Panc1 (cell line): ENCODE results near the gene RAB1B. TPM values are rescaled to one million over a fixed set of nuclear protein-coding genes. Genes with fewer than 3 reads are reported as not detected.
A peak's percentile ranks its signal among the peaks of the same experiment; 100 is the strongest.

Experiments
- ATAC-seq: fragments of 200-7000 bp; cut with Tn5 transposase; 2 replicates; pipeline ENCODE4 v1.9.1; 2020; ENCODE audit warnings: mild to moderate bottlenecking, moderate library complexity
- BruUV-seq: library from RNA; stranded (reverse); fragments of 400-500 nt; replicated peaks from 2 replicates; lab custom pipeline; 2021; lab: Mats Ljungman, UMichigan
- CTCF ChIA-PET: fragments of 300-600 bp; sonication (Branson Sonifier 250); formaldehyde crosslinking; loops from one replicate; lab custom pipeline; 2022; ENCODE audit warnings: antibody characterized with exemption; lab: Charles Lee
- POLR2A ChIA-PET: fragments of 300-600 bp; sonication (Branson Sonifier 250); formaldehyde crosslinking; loops from one replicate; lab custom pipeline; 2022; ENCODE audit warnings: antibody characterized with exemption; lab: Charles Lee
- DNase-seq: peaks from one replicate; pipeline ENCODE4 v3.0.0-alpha.2; 2010; ENCODE audit warnings: low read depth, low spot score
- H3K27ac ChIP-seq: 2 replicates; pipeline ENCODE4 v1.5.1; 2011; ENCODE audit warnings: mild to moderate bottlenecking, low read length, inconsistent platforms
- H3K27me3 ChIP-seq: fragments of 200-500 bp; sonication (Bioruptor generic); 2 replicates; pipeline ENCODE4 v1.6.0; 2014; ENCODE audit warnings: low read length, inconsistent platforms; ENCODE audit not compliant: control insufficient read depth, insufficient read depth
- H3K36me3 ChIP-seq: fragments of 200-500 bp; sonication (Bioruptor generic); 2 replicates; pipeline ENCODE4 v1.5.1; 2014; ENCODE audit warnings: inconsistent platforms, mild to moderate bottlenecking, low read length, moderate library complexity; ENCODE audit not compliant: control insufficient read depth, insufficient read depth
- H3K4me1 ChIP-seq: 2 replicates; pipeline ENCODE4 v1.5.1; 2011; ENCODE audit warnings: inconsistent platforms, mild to moderate bottlenecking, low read length, moderate library complexity; ENCODE audit not compliant: control insufficient read depth, insufficient read depth
- H3K4me3 ChIP-seq, 2 experiments: 2 replicates each; pipeline ENCODE4 v1.5.1; 2011 to 2012; ENCODE audit warnings: low read depth in 2 of 2, low read length in 2 of 2, mild to moderate bottlenecking in 2 of 2, inconsistent platforms in 1 of 2, moderate library complexity in 1 of 2
- H3K9me3 ChIP-seq: fragments of 200-500 bp; sonication (Bioruptor generic); 2 replicates; pipeline ENCODE4 v1.5.1; 2014; ENCODE audit warnings: low read depth, mild to moderate bottlenecking, inconsistent platforms, low read length, moderate library complexity; ENCODE audit not compliant: control insufficient read depth, insufficient read depth
- CTCF ChIP-seq: fragments of 450-650 bp; IDR thresholded peaks from 2 replicates; pipeline ENCODE4 v1.5.1; 2017; ENCODE audit warnings: mild to moderate bottlenecking
- POLR2AphosphoS5 ChIP-seq: IDR thresholded peaks from 2 replicates; pipeline ENCODE4 v1.6.1; 2012; ENCODE audit warnings: mild to moderate bottlenecking, low read depth, low read length, moderate library complexity
- REST ChIP-seq, 2 experiments: IDR thresholded peaks; 2 replicates each; pipeline ENCODE4 v1.6.1; 2011 to 2012; ENCODE audit warnings: low read depth in 2 of 2, control low read depth in 1 of 2, low read length in 1 of 2, mild to moderate bottlenecking in 1 of 2, moderate library complexity in 1 of 2; ENCODE audit not compliant: insufficient read depth in 1 of 2
- SIN3A ChIP-seq: IDR thresholded peaks from 2 replicates; pipeline ENCODE4 v1.6.1; 2012; ENCODE audit warnings: low read depth, mild to moderate bottlenecking, low read length, moderate library complexity, borderline replicate concordance; ENCODE audit not compliant: insufficient read depth
- TCF7L2 ChIP-seq: IDR thresholded peaks from 2 replicates; pipeline ENCODE4 v1.6.1; 2011; ENCODE audit warnings: mild to moderate bottlenecking, low read depth, low read length, inconsistent platforms
- in situ Hi-C: cut with HindIII; loops from 2 replicates; pipeline ENCODE4 v1.10.0; 2016; ENCODE audit warnings: low sequenced_read_pairs, low pct_unique_long_range_greater_than_20kb
- intact Hi-C: fragments of 100-400 bp; cut with micrococcal nuclease; formaldehyde crosslinking; loops from one replicate; pipeline ENCODE4 v1.10.0; 2022; ENCODE audit not compliant: unreplicated experiment
- total RNA-seq: library from RNA; stranded (reverse); gene quantifications from one replicate; pipeline ENCODE4 v1.2.1, GENCODE V29; 2021; ENCODE audit not compliant: unreplicated experiment

Gene RAB1B
- total RNA-seq, 1 experiment from 2014 or later = 256 TPM

DNA sequence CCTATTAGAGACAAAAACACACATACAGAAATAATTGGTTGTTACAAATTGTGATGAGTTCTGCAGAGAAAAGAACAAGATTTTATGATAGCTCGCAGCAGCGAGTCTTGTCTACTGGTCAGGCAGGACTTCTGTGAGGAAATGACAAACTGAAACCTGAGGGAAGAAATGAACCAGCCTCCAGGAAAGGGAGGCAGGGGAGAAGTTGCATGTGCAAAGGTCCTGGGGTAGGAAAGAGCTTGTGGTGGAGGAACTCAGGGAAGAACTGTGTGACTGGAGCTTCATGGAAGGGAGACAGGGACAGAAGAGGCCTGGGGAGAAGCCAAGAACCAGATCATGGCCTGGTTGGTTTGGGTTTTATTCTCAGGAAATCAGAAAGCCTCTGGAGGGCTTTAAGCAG, 9.2 kb upstream of the RAB1B start:
- no peak for TF ChIP-seq CTCF
- no peak for TF ChIP-seq TCF7L2
- TF ChIP-seq SIN3A = no peak
- no peak for TF ChIP-seq REST (IDR thresholded peaks at IDR 0.05; ENCODE audit: insufficient read depth in 1 of 2, low read depth in 2 of 2, low read length in 1 of 2)
- TF ChIP-seq POLR2AphosphoS5 = no peak
- ChIA-PET CTCF (interaction anchor here (0.9 kb wide), 1 partner anchor 39 kb away, joined by 4 read pairs; no protein-coding TSS in a partner anchor), POLR2A (interaction anchor here (0.6 kb wide), 1 partner anchor 134 kb away, joined by 7 read pairs; no protein-coding TSS in a partner anchor)
- Histone ChIP-seq H3K4me1 (peaks cover 7% of the 10 kb centered on the region), H3K9me3 (no peaks in the 10 kb centered on the region), H3K27me3 (no peaks in the 10 kb centered on the region), H3K27ac (no peak overlapping the region), H3K36me3 (0 out of 2 replicates have a peak, but pooled peaks cover 4% of the 10 kb centered on the region), H3K4me3 (no peak overlapping the region)
- TSS peak; percentile 77 for BruUV-seq
- intact Hi-C loops (no loop called here), in situ Hi-C loops (no loop called here)
- ATAC-seq (no peak), DNase-seq (no peak)

- peaks cover 7% of the 10 kb centered on the region for H3K4me1 ChIP-seq
- H3K4me3 ChIP-seq = no peak overlapping the region
- TF ChIP-seq REST (IDR thresholded peaks at IDR 0.05; ENCODE audit: insufficient read depth in 1 of 2, low read depth in 2 of 2, low read length in 1 of 2) (no peak), SIN3A (no peak), POLR2AphosphoS5 (no peak), CTCF (no peak), TCF7L2 (no peak)
- ATAC-seq (no peak), DNase-seq (no peak)
- intact Hi-C loops (no loop called here), in situ Hi-C loops (no loop called here)
- no peak overlapping the region for H3K27ac ChIP-seq
- no peaks in the 10 kb centered on the region for H3K27me3 ChIP-seq
- ChIA-PET POLR2A (interaction anchor here (0.5 to 0.6 kb wide), 3 partner anchors 14 to 275 kb away, joined by 3 to 4 read pairs (median 4); no protein-coding TSS in a partner anchor), CTCF (interaction anchor here (0.5 kb wide), 1 partner anchor 450 kb away, joined by 3 read pairs; no protein-coding TSS in a partner anchor)
- H3K36me3 ChIP-seq = 0 out of 2 replicates have a peak, but pooled peaks cover 4% of the 10 kb centered on the region
- no peaks in the 10 kb centered on the region for H3K9me3 ChIP-seq
- no TSS peak for BruUV-seq
These were observed 8.5 kb upstream of the RAB1B start for GRCh38 chr11:66259956-66260355.
